Mesendoderm (in vitro differentiated cells): ENCODE data around the gene DYNC1I1.
A peak's percentile ranks its signal among the peaks of the same experiment; 100 is the strongest.

Experiments used
- DNase-seq: peaks from one replicate; pipeline ENCODE4 v3.0.0; 2013
- H2AK5ac ChIP-seq: 2 replicates; pipeline ENCODE4 v1.6.1; 2013; ENCODE audit warnings: low read length, inconsistent platforms
- H2BK120ac ChIP-seq: 2 replicates; pipeline ENCODE4 v1.6.1; 2013; ENCODE audit warnings: low read depth, mild to moderate bottlenecking, low read length, moderate library complexity, mixed read lengths
- H2BK15ac ChIP-seq: replicated peaks from 2 replicates; pipeline ENCODE4 v1.6.1; 2013; ENCODE audit warnings: low read depth, mild to moderate bottlenecking, moderate library complexity
- H2BK5ac ChIP-seq: 2 replicates; pipeline ENCODE4 v1.6.1; 2013; ENCODE audit warnings: low read length, inconsistent platforms
- H3K18ac ChIP-seq: 2 replicates; pipeline ENCODE4 v1.6.1; 2013; ENCODE audit warnings: mild to moderate bottlenecking, low read length, mixed read lengths
- H3K23ac ChIP-seq: one replicate; pipeline ENCODE4 v1.6.1; 2013; ENCODE audit warnings: low read length
- H3K27ac ChIP-seq: 2 replicates; pipeline ENCODE4 v1.5.1; 2013; ENCODE audit warnings: low read depth, mild to moderate bottlenecking, inconsistent platforms, low read length, moderate library complexity
- H3K27me3 ChIP-seq: 2 replicates; pipeline ENCODE4 v1.6.1; 2013; ENCODE audit warnings: low read length, control low read depth, mild to moderate bottlenecking, inconsistent platforms; ENCODE audit not compliant: insufficient read depth, poor library complexity
- H3K36me3 ChIP-seq: 2 replicates; pipeline ENCODE4 v1.6.1; 2013; ENCODE audit warnings: low read length, inconsistent platforms; ENCODE audit not compliant: control insufficient read depth, insufficient read depth
- H3K4ac ChIP-seq: one replicate; pipeline ENCODE4 v1.6.1; 2013; ENCODE audit warnings: low read depth, mild to moderate bottlenecking, low read length, moderate library complexity
- H3K4me1 ChIP-seq: 2 replicates; pipeline ENCODE4 v1.6.1; 2013; ENCODE audit warnings: low read depth, low read length, inconsistent platforms; ENCODE audit not compliant: control insufficient read depth
- H3K4me2 ChIP-seq: 2 replicates; pipeline ENCODE4 v1.6.1; 2013; ENCODE audit warnings: low read length
- H3K4me3 ChIP-seq: 2 replicates; pipeline ENCODE4 v1.5.1; 2013; ENCODE audit warnings: mild to moderate bottlenecking, low read length
- H3K56ac ChIP-seq: one replicate; pipeline ENCODE4 v1.6.1; 2013; ENCODE audit warnings: low read length
- H3K79me1 ChIP-seq: 2 replicates; pipeline ENCODE4 v1.6.1; 2013; ENCODE audit warnings: low read length, inconsistent platforms
- H3K79me2 ChIP-seq: 2 replicates; pipeline ENCODE4 v1.6.1; 2013; ENCODE audit warnings: mild to moderate bottlenecking, low read length; ENCODE audit not compliant: control insufficient read depth, insufficient read depth
- H3K9ac ChIP-seq: 2 replicates; pipeline ENCODE4 v1.6.1; 2013; ENCODE audit warnings: low read length, inconsistent platforms
- H4K5ac ChIP-seq: one replicate; pipeline ENCODE4 v1.6.1; 2013; ENCODE audit warnings: low read length
- H4K8ac ChIP-seq: one replicate; pipeline ENCODE4 v1.6.1; 2013; ENCODE audit warnings: low read depth, mild to moderate bottlenecking, control low read depth, low read length, moderate library complexity
- WGBS: extraction: QIAGEN DNeasy Blood & Tissue Kit; methylation state at CpG from one replicate; pipeline ENCODE4 v1.1.7; 2013; ENCODE audit warnings: low lambda C conversion rate, missing lambda C conversion rate; ENCODE audit not compliant: insufficient coverage; ENCODE audit errors: extremely low coverage; 5-methylcytosine and 5-hydroxymethylcytosine counted together

DYNC1I1 gene

GRCh38 chr7:95820778-95821177 lies 48.4 kb downstream of the DYNC1I1 start:
- no CpG with 5 or more reads among the region's 7 CpGs for WGBS

DNA sequence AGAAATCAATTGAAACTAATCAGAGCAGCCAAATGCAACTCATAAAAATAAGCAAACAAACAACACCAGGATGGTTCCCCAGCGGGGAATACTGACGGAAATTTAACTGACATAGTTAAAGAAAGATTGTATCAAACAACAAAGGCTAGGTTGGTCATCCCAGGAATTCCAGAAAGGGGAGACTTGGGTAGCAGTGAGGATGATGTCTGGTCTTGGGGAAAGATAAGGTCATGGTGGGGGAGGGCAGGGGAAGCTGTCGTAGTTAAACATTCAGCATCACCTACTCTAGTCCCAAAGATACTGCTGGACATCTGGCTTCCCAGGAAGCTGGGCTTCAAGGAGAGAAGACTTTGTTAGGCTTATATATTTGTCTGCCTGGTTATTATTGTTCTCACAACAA lies 50.4 kb downstream of the DYNC1I1 start:
- Histone ChIP-seq H3K4me3 (no peak overlapping the region), H4K5ac (no peak overlapping the region), H3K36me3 (no peaks in the 10 kb centered on the region), H2BK120ac (peak overlapping the region; percentile 28), H3K4me2 (no peak overlapping the region), H2BK5ac (no peak overlapping the region), H2AK5ac (no peak overlapping the region), H3K9ac (no peak overlapping the region), H3K23ac (no peak overlapping the region), H3K79me1 (no peaks in the 10 kb centered on the region), H3K79me2 (no peaks in the 10 kb centered on the region), H2BK15ac (no peak overlapping the region), H3K56ac (no peak overlapping the region), H3K18ac (peak overlapping the region; percentile 75), H3K27me3 (no peaks in the 10 kb centered on the region), H3K27ac (peak overlapping the region; percentile 43), H3K4ac (no peak overlapping the region), H4K8ac (no peak overlapping the region), H3K4me1 (peaks cover 2% of the 10 kb centered on the region)
- WGBS, result no CpG with 5 or more reads among the region's 3 CpGs
- DNase-seq, result peak; percentile 88

More at GRCh38 chr7:95820778-95821177, 48.4 kb downstream of the DYNC1I1 start:
- H4K5ac ChIP-seq, result no peak overlapping the region
- no peak overlapping the region for H3K18ac ChIP-seq
- no peak overlapping the region for H2AK5ac ChIP-seq
- no peak overlapping the region for H3K4ac ChIP-seq
- no peak overlapping the region for H2BK15ac ChIP-seq
- no peak overlapping the region for H4K8ac ChIP-seq
- no peak overlapping the region for H3K27ac ChIP-seq
- no peaks in the 10 kb centered on the region for H3K36me3 ChIP-seq
- peaks cover 2% of the 10 kb centered on the region for H3K4me1 ChIP-seq
- no peak overlapping the region for H2BK120ac ChIP-seq
- no peak for DNase-seq
- no peak overlapping the region for H3K23ac ChIP-seq
- no peaks in the 10 kb centered on the region for H3K27me3 ChIP-seq
- H3K4me3 ChIP-seq, result no peak overlapping the region
- no peaks in the 10 kb centered on the region for H3K79me2 ChIP-seq
- H3K79me1 ChIP-seq, result no peaks in the 10 kb centered on the region
- H3K4me2 ChIP-seq, result no peak overlapping the region
- no peak overlapping the region for H2BK5ac ChIP-seq
- no peak overlapping the region for H3K9ac ChIP-seq
- no peak overlapping the region for H3K56ac ChIP-seq

DNA sequence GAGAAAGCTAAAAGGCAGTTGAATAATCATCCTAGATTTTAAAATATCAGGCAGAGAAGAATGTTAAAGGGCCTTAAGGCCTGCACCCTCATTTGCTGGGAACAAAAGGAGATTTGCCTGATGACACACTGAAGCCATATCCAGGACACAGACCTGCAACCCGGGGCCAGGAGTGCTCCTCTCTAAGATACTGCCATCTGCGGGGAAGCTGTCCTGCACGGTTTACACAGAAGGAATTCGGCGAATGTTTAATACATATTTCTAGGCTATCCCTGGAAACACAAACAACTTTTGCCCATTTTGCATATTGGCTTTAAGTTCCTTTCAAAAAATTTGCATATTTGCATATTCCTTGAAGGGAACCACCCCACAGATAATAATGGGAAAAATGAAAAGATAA lies 52.3 kb downstream of the DYNC1I1 start:
- no peak overlapping the region for H3K18ac ChIP-seq
- H3K27me3 ChIP-seq, result no peaks in the 10 kb centered on the region
- no peak overlapping the region for H3K56ac ChIP-seq
- no peaks in the 10 kb centered on the region for H3K36me3 ChIP-seq
- H3K79me2 ChIP-seq, result no peaks in the 10 kb centered on the region
- no peak overlapping the region for H2BK5ac ChIP-seq
- H4K8ac ChIP-seq, result no peak overlapping the region
- no peak overlapping the region for H4K5ac ChIP-seq
- H3K4me1 ChIP-seq, result peaks cover 2% of the 10 kb centered on the region
- H3K4me3 ChIP-seq, result no peak overlapping the region
- H3K4ac ChIP-seq, result no peak overlapping the region
- H2BK120ac ChIP-seq, result no peak overlapping the region
- H3K23ac ChIP-seq, result no peak overlapping the region
- no peaks in the 10 kb centered on the region for H3K79me1 ChIP-seq
- H2AK5ac ChIP-seq, result no peak overlapping the region
- no peak for DNase-seq
- H2BK15ac ChIP-seq, result no peak overlapping the region
- H3K4me2 ChIP-seq, result no peak overlapping the region
- no peak overlapping the region for H3K27ac ChIP-seq
- WGBS, result no CpG with 5 or more reads among the region's 5 CpGs
- H3K9ac ChIP-seq, result no peak overlapping the region

DNA sequence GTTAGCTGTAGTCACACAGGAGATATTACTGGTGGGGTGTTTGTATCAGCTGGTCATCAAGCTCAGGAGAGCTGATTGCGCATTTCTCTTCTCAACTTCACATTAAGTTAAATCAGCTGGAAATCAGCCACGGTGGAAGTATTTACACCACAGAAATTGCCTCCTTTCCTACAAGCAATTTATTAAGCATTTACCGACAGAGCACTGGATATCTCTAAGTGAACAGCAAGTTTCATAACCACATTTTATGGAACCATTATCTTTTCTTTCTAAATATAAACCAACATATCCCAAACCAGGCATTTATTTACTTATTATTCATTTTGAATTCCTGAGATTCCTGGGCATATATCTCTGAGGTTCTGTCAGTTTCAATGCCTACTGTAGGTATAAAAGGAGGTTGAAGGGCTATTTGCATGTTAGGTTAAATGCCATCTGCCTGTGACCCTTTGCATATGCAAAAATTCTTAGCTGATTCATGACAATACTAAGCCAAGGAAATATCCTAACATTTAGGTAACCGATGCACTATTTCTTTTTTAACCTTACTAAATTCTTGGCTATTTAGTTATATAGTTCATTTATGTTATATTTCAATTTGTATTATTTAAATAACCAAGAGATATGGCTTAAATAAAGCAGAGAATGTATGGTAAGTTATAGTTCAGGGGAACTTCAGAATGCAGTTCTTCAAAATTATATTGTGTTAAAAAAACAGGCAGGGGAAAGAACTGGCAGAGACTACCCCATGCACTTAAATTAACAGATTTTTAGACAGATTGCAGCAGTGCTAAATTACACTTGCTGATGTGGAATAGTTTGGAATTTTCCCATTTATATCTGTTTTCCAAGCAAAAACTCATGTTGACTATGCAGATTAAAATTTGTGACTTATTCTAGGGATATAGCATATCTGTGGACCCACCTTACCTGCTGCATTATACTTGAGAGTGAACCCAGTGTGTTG lies 56.8 kb downstream of the DYNC1I1 start:
- Histone ChIP-seq H3K4me3 (no peak overlapping the region), H2BK120ac (no peak overlapping the region), H3K23ac (no peak overlapping the region), H4K8ac (no peak overlapping the region), H3K18ac (peak overlapping the region; percentile 28), H3K79me1 (no peaks in the 10 kb centered on the region), H3K4me2 (no peak overlapping the region), H4K5ac (no peak overlapping the region), H2BK15ac (peak overlapping the region; percentile 36), H3K56ac (no peak overlapping the region), H3K36me3 (no peaks in the 10 kb centered on the region), H3K79me2 (no peaks in the 10 kb centered on the region), H3K27ac (no peak overlapping the region), H3K4ac (no peak overlapping the region), H3K9ac (no peak overlapping the region), H2BK5ac (no peak overlapping the region), H2AK5ac (no peak overlapping the region), H3K4me1 (no peaks in the 10 kb centered on the region), H3K27me3 (no peaks in the 10 kb centered on the region)
- DNase-seq, result peak; percentile 33
- no CpG with 5 or more reads among the region's 4 CpGs for WGBS

DNA sequence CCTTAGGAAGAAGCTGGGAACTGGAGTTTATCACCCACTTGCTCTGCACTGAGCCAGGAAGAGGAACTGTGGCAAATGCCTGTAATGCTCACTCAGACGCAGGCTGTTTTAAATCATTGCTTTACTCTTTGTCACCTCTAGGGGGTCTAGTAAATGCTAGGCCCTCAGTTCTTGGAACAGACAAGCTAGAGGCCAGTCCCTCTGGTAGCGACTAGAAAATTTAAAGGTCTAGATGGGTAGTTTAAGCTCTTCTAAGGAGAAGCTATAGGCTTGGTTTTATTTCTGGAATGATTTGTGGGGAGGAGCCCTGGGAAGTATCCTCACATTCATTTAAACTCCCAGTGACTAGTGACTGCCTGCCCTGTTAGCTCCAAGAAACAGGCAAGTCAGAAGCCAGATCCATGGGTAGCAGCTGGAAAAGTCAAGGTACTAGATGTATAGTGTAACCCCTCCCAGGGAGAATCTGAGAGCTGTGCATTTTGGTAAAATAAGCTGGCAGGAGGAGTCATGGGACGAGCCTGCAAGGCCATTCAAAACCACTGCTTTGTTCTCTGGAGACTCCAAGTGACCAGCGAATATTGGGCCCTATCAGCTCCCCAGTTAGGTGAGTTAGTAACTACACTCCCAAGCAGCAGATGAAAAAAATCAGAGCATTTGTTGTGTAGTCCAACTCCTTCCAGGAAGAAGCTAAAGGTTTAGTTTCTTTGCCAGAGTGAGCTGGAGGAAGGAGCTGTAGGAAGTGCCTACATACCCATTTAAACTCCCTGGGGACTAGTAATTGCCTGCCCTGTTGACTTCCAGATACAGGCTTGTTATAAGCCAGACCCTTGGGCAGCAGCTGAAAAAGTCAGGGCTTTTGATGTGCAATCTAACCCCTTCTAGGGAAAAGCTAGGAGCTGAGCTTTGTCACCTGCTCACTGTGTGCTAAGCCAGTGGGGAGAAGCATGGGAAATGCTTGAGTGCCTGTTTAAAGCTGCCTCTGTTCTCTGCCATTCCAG lies 68.9 kb downstream of the DYNC1I1 start:
- peak overlapping the region; percentile 90 for H3K27ac ChIP-seq
- H3K27me3 ChIP-seq, result no peaks in the 10 kb centered on the region
- peak; percentile 93 for DNase-seq
- H3K36me3 ChIP-seq, result no peaks in the 10 kb centered on the region
- H4K8ac ChIP-seq, result no peak overlapping the region
- no peak overlapping the region for H2BK15ac ChIP-seq
- WGBS, result no CpG with 5 or more reads among the region's 4 CpGs
- H3K4me3 ChIP-seq, result no peak overlapping the region
- peak overlapping the region; percentile 98 for H2BK5ac ChIP-seq
- peak overlapping the region; percentile 91 for H3K4ac ChIP-seq
- H2BK120ac ChIP-seq, result peak overlapping the region; percentile 97
- peak overlapping the region; percentile 86 for H3K56ac ChIP-seq
- H3K23ac ChIP-seq, result no peak overlapping the region
- peak overlapping the region; percentile 66 for H4K5ac ChIP-seq
- H3K79me2 ChIP-seq, result no peaks in the 10 kb centered on the region
- H3K4me1 ChIP-seq, result peaks cover 15% of the 10 kb centered on the region
- peak overlapping the region; percentile 39 for H2AK5ac ChIP-seq
- no peaks in the 10 kb centered on the region for H3K79me1 ChIP-seq
- H3K18ac ChIP-seq, result peak overlapping the region; percentile 94
- peak overlapping the region; percentile 54 for H3K9ac ChIP-seq
- H3K4me2 ChIP-seq, result no peak overlapping the region
